GM13977 (cell line): ENCODE data around the gene NOD1.
"Not testable (repeated sequence)": the region's sequence is repeated elsewhere in the genome, so short reads cannot be mapped to it uniquely, and the experiment has no call there.

Source experiments
- DNase-seq: peaks from one replicate; pipeline ENCODE4 v3.0.0; 2012; ENCODE audit warnings: low spot score
- in situ Hi-C: fragments of 300-500 bp; cut with MboI; formaldehyde crosslinking; loops from one replicate; pipeline ENCODE4 v1.12.0; 2022; ENCODE audit warnings: low sequenced_read_pairs, low pct_unique_long_range_greater_than_20kb, mixed read lengths, inconsistent platforms; ENCODE audit not compliant: unreplicated experiment
- TF ChIP-seq, protein P1 (sequence below): IDR thresholded peaks from 2 replicates; pipeline ENCODE4 v1.5.1; 2012; ENCODE audit warnings: mild to moderate bottlenecking, control low read depth; ENCODE audit not compliant: insufficient read depth; ENCODE audit errors: extremely low read depth, missing control alignments

The NOD1 gene

DNA sequence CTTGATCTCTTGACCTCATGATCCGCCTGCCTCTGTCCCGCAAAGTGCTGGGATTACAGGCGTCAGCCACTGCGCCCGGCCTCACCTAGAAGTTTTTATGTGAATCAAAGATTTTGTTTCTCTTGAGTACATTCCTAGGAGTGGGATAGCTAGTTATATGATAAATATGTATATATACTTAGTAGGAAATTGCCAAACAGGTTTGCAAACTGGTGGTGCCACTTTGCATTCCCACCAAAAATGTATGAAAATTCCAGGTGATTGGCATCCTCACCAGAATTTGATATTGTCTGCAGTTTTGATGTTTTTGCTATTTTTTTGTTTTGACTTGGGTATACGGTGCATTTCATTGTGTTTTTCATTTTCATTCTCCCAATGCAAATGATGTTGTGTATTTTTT, 86.8 kb downstream of the NOD1 start:
- DNase-seq = no peak
- in situ Hi-C loops = no loop called here
- TF ChIP-seq, protein P1, sequence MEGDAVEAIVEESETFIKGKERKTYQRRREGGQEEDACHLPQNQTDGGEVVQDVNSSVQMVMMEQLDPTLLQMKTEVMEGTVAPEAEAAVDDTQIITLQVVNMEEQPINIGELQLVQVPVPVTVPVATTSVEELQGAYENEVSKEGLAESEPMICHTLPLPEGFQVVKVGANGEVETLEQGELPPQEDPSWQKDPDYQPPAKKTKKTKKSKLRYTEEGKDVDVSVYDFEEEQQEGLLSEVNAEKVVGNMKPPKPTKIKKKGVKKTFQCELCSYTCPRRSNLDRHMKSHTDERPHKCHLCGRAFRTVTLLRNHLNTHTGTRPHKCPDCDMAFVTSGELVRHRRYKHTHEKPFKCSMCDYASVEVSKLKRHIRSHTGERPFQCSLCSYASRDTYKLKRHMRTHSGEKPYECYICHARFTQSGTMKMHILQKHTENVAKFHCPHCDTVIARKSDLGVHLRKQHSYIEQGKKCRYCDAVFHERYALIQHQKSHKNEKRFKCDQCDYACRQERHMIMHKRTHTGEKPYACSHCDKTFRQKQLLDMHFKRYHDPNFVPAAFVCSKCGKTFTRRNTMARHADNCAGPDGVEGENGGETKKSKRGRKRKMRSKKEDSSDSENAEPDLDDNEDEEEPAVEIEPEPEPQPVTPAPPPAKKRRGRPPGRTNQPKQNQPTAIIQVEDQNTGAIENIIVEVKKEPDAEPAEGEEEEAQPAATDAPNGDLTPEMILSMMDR = no peak

DNA sequence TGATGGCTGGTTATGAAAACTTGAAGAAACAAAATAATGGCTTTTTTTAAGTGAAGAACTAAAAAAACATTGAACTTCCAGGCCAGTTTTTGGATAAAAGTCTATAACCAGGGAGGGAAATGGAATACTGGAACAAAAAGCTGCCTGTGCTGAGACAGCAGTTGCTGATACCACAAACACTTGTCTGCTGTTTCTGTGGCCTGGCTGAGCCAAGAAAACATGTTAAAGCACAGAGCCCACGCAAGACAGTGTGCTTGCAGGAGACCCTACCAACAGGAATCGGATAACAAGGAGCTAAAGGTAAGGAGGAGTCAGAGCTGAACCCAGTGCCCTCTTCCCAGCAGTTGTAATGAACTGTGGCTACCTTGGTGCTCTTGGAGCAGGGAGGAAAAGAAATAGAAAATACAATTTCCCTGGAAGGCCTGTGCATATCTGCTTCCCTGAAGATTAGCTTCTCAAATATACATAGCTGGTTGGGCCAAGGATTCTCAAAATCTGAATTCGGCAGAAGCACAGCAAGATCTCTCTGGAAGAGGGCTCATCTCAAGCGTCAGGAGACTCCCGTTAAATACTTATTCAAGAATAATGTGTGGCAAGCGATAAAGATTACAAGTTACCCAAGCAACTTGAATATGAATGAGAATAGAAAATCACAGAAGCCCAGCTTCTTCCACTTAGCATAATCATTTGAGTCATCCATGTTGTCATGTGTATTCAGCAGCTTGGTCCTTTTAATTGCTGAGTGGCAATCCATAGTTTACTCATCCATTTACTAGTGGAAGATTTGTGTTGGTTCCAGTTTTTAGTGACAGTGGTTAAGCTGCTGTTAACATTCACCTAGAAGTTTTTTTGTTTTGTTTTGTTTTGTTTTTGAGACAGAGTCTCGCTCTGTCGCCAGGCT, 87.6 kb downstream of the NOD1 start:
- TF ChIP-seq, protein P1 = no peak
- no peak for DNase-seq
- in situ Hi-C loops = no loop called here

DNA sequence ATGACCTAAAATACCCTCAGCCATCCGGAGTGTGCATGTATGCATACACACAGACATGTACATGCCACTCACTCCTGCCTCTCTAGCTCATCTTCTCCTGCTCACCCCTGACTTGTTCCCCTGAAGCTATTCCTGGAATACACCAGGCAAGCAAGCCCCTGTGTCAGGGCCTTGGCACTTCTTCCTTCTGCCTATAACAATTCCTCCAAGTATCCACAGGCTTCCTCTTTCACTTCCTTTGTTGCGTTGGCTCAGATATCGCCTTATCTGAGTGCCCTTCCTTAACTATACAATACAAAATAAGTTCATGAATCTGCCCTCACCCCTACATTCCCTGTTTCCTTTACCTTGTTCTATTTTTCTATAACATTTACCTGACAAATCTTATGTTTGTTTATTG, 88.8 kb downstream of the NOD1 start:
- no peak for DNase-seq

DNA sequence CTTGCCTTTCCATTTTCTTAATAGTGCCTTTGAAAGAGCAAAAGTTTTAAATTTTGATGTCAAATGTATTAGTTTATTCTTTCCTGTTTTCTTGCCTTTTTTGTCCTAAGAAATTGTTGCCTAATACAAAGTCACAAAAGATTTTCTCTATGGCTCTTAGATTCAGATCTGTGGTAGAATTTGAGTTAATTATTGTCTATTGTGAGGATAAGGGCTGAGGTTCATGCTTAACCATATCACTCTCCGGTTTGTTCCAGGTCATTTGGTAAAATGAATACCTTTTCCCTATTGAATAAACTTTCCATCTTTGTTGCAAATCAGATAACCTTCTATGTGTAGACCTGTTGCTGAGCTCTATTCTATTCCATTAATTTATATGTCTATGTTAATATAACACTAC, 96.0 kb downstream of the NOD1 start:
- TF ChIP-seq, protein P1 = no peak
- in situ Hi-C loops = no loop called here
- DNase-seq = no peak

More for the DNA sequence above, 88.8 kb downstream of the NOD1 start:
- TF ChIP-seq, protein P1 = no peak
- in situ Hi-C loops = no loop called here

DNA sequence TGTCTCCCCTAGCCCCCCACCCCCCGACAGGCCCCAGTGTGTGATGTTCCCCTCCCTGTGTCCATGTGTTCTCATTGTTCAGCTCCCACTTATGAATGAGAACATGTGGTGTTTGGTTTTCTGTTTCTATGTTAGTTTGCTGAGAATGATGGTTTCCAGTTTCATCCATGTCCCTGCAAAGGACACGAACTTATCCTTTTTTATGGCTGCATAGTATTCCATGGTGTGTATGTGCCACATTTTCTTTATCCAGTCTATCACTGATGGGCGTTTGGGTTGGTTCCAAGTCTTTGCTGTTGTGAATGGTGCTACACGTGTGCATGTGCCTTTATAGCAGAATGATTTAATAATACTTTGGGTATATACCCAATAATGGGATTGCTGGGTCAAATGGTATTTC, 97.8 kb downstream of the NOD1 start:
- DNase-seq, in situ Hi-C loops: not testable (repeated sequence)

DNA sequence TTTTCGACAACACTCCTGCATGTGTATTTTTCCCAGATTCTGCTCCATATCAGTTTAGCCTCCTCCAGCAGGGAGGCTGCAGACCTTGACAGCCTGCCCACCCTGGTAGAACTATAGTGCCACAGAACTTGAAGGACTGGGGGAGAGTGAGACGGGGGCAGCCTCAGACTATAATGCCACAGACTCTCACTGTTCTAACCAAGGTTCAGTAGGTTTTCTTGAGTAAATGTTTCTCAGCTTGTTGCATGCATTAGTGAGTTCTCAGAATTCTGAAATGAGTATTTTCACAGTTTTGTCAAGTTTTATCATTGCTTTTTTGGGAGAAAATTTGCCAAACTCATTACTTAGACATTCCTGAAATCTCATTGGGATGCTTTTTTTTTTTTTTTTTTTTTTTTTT, 98.3 kb downstream of the NOD1 start:
- TF ChIP-seq, protein P1 = no peak
- in situ Hi-C loops = no loop called here
- DNase-seq = no peak

DNA sequence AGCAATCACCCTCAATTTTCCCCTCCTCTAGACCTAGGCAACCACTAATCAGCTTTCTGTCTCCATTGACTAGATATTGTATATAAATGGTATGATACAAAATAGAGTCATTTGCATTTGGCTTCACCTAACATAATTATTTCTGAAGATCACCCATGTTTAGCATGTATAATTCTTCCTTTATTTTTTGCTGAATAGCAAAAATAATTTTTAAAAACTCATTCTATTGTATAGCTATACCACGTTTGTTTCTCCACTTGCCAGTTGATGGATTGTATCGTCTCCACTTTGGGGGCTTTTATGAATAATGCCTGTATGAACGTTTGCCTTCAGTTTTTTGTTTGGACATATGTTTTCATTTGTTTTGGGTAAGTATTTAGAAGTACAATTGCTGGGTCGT, 98.8 kb downstream of the NOD1 start:
- DNase-seq = no peak
- in situ Hi-C loops = no loop called here
- TF ChIP-seq, protein P1 = no peak
